IPS-20b (cell line): ENCODE results near the gene KATNA1.

Source experiments
- H3K27ac ChIP-seq: one replicate; pipeline ENCODE4 v1.5.1; 2013; ENCODE audit warnings: low read length
- H3K27me3 ChIP-seq: 2 replicates; pipeline ENCODE4 v1.6.1; 2013; ENCODE audit warnings: mild to moderate bottlenecking, low read length, inconsistent platforms; ENCODE audit not compliant: insufficient read depth
- H3K36me3 ChIP-seq: 2 replicates; pipeline ENCODE4 v1.6.1; 2013; ENCODE audit warnings: low read depth, mild to moderate bottlenecking, inconsistent platforms, low read length, moderate library complexity; ENCODE audit not compliant: insufficient read depth
- H3K4me1 ChIP-seq: 2 replicates; pipeline ENCODE4 v1.6.1; 2013; ENCODE audit warnings: mild to moderate bottlenecking, control low read depth, inconsistent platforms, low read length, moderate library complexity; ENCODE audit not compliant: insufficient read depth
- H3K4me3 ChIP-seq: 2 replicates; pipeline ENCODE4 v1.5.1; 2013; ENCODE audit warnings: mild to moderate bottlenecking, low read length, inconsistent platforms
- H3K9ac ChIP-seq: 2 replicates; pipeline ENCODE4 v1.6.1; 2013; ENCODE audit warnings: low read depth, mild to moderate bottlenecking, inconsistent platforms, low read length, moderate library complexity
- H3K9me3 ChIP-seq: 2 replicates; pipeline ENCODE4 v1.6.1; 2013; ENCODE audit warnings: mild to moderate bottlenecking, low read depth, low read length, inconsistent platforms; ENCODE audit not compliant: insufficient read depth

KATNA1 gene

GRCh38 chr6:149560736-149561135, 87.8 kb downstream of the KATNA1 start:
- Histone ChIP-seq H3K27ac (no peak overlapping the region), H3K9ac (no peak overlapping the region), H3K4me3 (no peak overlapping the region), H3K9me3 (no peaks in the 10 kb centered on the region), H3K27me3 (peaks cover 8% of the 10 kb centered on the region), H3K4me1 (no peaks in the 10 kb centered on the region), H3K36me3 (no peaks in the 10 kb centered on the region)

- Histone ChIP-seq H3K9me3 (no peaks in the 10 kb centered on the region), H3K4me1 (no peaks in the 10 kb centered on the region), H3K9ac (no peak overlapping the region), H3K36me3 (no peaks in the 10 kb centered on the region), H3K27me3 (peaks cover 6% of the 10 kb centered on the region), H3K4me3 (no peak overlapping the region), H3K27ac (no peak overlapping the region)
Measured at GRCh38 chr6:149559389-149559788, 89.1 kb downstream of the KATNA1 start.

GRCh38 chr6:149558029-149558428, 90.5 kb downstream of the KATNA1 start:
- H3K4me3 ChIP-seq, result no peak overlapping the region
- no peaks in the 10 kb centered on the region for H3K9me3 ChIP-seq
- no peaks in the 10 kb centered on the region for H3K4me1 ChIP-seq
- no peaks in the 10 kb centered on the region; the same call in 1 of the 2 replicates for H3K27me3 ChIP-seq
- H3K9ac ChIP-seq, result no peak overlapping the region
- H3K27ac ChIP-seq, result no peak overlapping the region
- H3K36me3 ChIP-seq, result no peaks in the 10 kb centered on the region

DNA sequence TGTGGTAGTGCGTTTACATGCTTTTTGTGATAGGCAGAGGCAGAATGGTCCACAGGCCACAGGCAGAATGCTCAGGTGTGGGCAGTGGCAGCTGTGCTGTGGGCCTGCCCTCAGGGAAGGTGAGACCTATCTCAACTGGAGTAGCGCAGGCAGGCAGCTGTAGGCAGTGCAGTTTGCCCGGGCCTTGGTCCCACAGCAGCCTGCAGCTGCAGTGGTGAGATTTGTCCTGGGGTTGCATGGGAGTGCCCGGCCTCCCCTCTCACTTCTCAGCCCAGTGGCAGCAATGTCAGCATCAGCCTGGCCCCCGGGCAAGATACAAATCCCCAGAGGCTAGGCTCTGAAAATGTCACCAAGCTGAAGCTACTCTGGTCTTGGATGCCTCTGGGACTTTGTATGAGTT, 96.6 kb downstream of the KATNA1 start:
- no peak overlapping the region for H3K27ac ChIP-seq
- H3K9me3 ChIP-seq, result no peaks in the 10 kb centered on the region
- no peak overlapping the region for H3K9ac ChIP-seq
- no peak overlapping the region for H3K4me3 ChIP-seq
- H3K27me3 ChIP-seq, result peaks cover 13% of the 10 kb centered on the region
- H3K36me3 ChIP-seq, result no peaks in the 10 kb centered on the region
- H3K4me1 ChIP-seq, result no peaks in the 10 kb centered on the region

- peak within 1 kb of the TSS; percentile 96 for H3K9ac ChIP-seq
Measured at GRCh38 chr6:149545754-149546471, 102.6 kb downstream of the KATNA1 start, which contains the start of gene PPIL4. PPIL4 (minus strand) TSS chr6:149546043; CDS start chr6:149546005, 38 bp downstream.

DNA sequence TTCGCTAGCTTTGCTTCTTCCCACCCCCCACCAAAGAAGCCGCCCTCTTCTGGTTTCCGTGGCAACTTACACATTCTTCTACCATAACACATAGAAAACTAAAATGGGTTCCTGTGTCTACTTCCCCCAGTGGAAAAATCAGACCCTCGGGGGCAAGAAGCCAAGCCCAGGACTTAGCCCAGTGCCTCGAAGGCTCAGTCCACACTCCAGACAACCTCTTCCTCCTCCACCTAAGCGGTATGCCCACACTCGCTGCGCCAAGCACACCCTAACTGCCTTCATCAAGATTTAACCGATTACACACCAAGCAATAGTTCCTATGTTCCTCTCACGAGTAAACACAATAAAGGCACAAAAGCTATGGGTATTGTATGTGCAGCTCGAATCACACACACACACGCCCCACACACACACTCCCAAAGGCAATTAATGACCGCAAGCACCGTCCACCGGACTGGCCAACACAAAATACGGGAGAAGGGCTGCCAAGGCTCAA, 103.2 kb downstream of the KATNA1 start:
- H3K9ac ChIP-seq, result peak overlapping the region; percentile 96
- H3K36me3 ChIP-seq, result peaks cover 10% of the 10 kb centered on the region
- H3K9me3 ChIP-seq, result no peaks in the 10 kb centered on the region
- peaks cover 8% of the 10 kb centered on the region for H3K27me3 ChIP-seq
- H3K4me3 ChIP-seq, result peak overlapping the region; percentile 96
- peaks cover 2% of the 10 kb centered on the region; the same call in 1 of the 2 replicates for H3K4me1 ChIP-seq
- peak overlapping the region; percentile 92 for H3K27ac ChIP-seq

More at GRCh38 chr6:149545754-149546471, 102.6 kb downstream of the KATNA1 start, which contains the start of gene PPIL4:
- Histone ChIP-seq H3K27me3 (peaks cover 13% of the 10 kb centered on the region), H3K36me3 (peaks cover 5% of the 10 kb centered on the region), H3K27ac (peak within 1 kb of the TSS; percentile 92), H3K4me3 (peak within 1 kb of the TSS; percentile 96), H3K4me1 (peaks cover 2% of the 10 kb centered on the region; the same call in 1 of the 2 replicates), H3K9me3 (no peaks in the 10 kb centered on the region)
